Endothelial cell (in vitro differentiated cells): ENCODE results near the gene SERPINE1. TPM values are rescaled to one million over a fixed set of nuclear protein-coding genes. Genes with fewer than 3 reads are reported as not detected.

Experiments
- DNase-seq: peaks from one replicate; pipeline ENCODE4 v3.0.0; 2021; ENCODE audit warnings: low spot score
- H3K27ac Mint-ChIP-seq: one replicate; pipeline ENCODE4 v1.8.0; 2021; ENCODE audit warnings: mixed read lengths, inconsistent platforms; ENCODE audit not compliant: unreplicated experiment
- H3K27me3 Mint-ChIP-seq: one replicate; pipeline ENCODE4 v1.8.0; 2021; ENCODE audit warnings: mild to moderate bottlenecking, moderate library complexity, mixed read lengths, inconsistent platforms; ENCODE audit not compliant: unreplicated experiment
- H3K36me3 Mint-ChIP-seq: one replicate; pipeline ENCODE4 v1.8.0; 2021; ENCODE audit warnings: mild to moderate bottlenecking, low read depth, mixed read lengths, inconsistent platforms; ENCODE audit not compliant: unreplicated experiment
- H3K4me1 Mint-ChIP-seq: one replicate; pipeline ENCODE4 v1.8.0; 2021; ENCODE audit warnings: mild to moderate bottlenecking, mixed read lengths, inconsistent platforms; ENCODE audit not compliant: unreplicated experiment
- H3K4me3 Mint-ChIP-seq: one replicate; pipeline ENCODE4 v1.8.0; 2021; ENCODE audit warnings: mild to moderate bottlenecking, mixed read lengths, inconsistent platforms; ENCODE audit not compliant: unreplicated experiment
- H3K9me3 Mint-ChIP-seq: one replicate; pipeline ENCODE4 v1.8.0; 2021; ENCODE audit warnings: mixed read lengths, inconsistent platforms; ENCODE audit not compliant: unreplicated experiment
- total RNA-seq: library from RNA; stranded (reverse); fragmentation: NEBNext Ultra II Directional; extraction: Animal tissue kit (Norgen Biotek cat#: 25700); gene quantifications from one replicate; pipeline ENCODE4 v1.2.1, GENCODE V29; 2021; ENCODE audit not compliant: unreplicated experiment
- TF ChIP-seq, protein P1 (sequence below): fragments of 200-600 bp; sonication (generic); IDR thresholded peaks from one replicate; pipeline ENCODE4 v1.5.0; 2021; ENCODE audit warnings: antibody characterized with exemption; ENCODE audit not compliant: unreplicated experiment

The SERPINE1 gene
- total RNA-seq, 1 donor from 2014 or later, result 0.80 TPM

DNA sequence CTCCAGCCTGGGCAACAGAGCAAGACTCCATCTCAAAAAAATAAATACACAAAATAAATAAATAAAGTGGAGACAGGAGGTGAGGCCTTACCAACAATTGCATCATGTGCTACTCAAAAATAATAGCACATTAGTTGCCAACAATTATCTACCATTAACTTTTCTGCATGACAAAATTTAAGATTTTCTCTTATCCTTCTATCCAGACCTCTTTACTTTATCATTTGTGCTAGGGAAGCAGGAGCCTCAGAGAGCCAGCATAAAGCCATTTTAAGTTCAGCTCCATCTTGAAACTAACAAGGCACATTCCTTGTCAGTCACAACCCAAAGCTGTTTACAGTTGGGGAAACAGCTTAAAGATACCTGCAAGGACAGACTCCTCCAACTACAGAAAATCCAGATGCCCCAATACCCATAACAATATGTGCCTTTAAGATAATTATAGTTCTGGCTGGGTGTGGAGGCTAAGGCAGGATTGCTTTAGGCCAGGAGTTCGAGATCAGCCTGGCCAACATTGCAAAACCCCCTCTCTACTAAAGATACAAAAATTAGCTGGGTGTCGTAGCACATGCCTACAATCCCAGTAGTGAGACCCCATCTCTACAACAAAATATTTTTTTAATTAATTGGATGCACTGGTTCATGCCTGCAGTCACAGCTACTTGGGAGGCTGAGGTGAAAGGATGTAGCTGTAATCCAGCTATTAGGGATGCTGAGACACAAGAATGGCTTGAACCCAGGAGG is 25.2 kb downstream of the SERPINE1 start:
- peaks cover 13% of the 10 kb centered on the region for H3K27me3 Mint-ChIP-seq

DNA sequence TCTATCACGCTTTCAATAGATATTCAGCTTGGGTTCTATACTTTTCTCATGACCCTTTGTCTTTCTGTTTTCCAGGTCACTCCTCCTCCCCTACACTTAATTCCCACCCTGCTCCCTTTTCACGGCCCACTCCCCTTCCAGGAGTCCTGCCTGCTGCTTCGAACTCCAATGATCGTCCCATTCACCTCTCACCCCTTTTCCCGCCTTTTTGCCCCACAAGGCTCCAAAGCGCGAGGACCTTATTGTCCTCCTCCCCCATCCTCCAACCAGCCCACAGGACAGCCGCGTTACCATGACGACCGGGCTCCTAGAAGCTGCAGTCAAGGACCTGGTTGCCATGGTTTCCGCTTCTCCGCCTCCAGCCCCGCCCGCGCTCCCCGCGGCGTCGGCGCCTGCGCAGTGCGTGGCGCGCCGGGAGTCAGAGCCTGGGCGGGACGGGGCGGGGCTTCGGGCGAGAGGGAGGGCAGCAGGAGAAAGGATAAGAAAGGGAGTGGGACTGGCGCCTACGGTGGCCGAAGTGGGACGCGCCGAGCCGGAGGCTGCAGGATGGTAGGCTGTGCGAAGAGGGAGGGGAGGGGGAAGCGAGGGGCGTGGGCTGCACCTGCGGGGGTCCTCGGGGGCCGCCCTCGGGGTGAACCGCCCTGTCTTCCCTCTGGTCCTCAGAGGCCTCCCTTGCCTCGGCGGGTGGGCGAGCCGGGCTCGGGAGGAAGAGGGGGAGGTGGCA is 27.2 kb downstream of the SERPINE1 start, which contains the start of gene AP1S1:
Gene AP1S1, plus strand, starts transcription at position 508 of the 724 bp plus-strand sequence. Its CDS starts 39 bp downstream, at position 547.
- H3K27ac Mint-ChIP-seq, result peak within 1 kb of the TSS; percentile 74

More for the DNA sequence above, 25.2 kb downstream of the SERPINE1 start:
- Mint-ChIP-seq H3K4me1 (peaks cover 6% of the 10 kb centered on the region), H3K9me3 (no peaks in the 10 kb centered on the region), H3K27ac (no peak overlapping the region), H3K36me3 (peaks cover 6% of the 10 kb centered on the region), H3K4me3 (no peak overlapping the region)
- DNase-seq, result no peak
- TF ChIP-seq, protein P1, sequence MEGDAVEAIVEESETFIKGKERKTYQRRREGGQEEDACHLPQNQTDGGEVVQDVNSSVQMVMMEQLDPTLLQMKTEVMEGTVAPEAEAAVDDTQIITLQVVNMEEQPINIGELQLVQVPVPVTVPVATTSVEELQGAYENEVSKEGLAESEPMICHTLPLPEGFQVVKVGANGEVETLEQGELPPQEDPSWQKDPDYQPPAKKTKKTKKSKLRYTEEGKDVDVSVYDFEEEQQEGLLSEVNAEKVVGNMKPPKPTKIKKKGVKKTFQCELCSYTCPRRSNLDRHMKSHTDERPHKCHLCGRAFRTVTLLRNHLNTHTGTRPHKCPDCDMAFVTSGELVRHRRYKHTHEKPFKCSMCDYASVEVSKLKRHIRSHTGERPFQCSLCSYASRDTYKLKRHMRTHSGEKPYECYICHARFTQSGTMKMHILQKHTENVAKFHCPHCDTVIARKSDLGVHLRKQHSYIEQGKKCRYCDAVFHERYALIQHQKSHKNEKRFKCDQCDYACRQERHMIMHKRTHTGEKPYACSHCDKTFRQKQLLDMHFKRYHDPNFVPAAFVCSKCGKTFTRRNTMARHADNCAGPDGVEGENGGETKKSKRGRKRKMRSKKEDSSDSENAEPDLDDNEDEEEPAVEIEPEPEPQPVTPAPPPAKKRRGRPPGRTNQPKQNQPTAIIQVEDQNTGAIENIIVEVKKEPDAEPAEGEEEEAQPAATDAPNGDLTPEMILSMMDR, result no peak

DNA sequence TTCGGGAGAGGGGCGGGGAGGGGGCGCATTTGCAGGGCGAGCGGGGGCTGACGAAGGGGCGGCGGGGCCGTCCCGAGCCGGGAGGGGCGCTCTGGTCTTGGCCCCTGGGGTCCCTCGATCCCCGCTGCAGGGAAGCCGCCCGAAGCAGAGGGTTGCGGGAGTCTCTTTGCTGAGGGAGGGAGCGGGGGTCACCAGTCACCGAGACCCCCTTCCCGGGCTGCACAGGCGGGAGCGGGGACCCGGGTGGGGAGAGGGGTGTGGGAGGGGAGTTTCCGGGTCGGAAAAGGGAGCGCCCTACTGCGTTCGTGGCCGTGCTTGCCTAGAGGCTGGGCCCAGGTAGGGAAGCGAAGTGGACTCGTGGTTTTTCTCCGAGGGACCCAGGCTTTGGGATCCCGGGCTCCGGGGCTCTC is 27.8 kb downstream of the SERPINE1 start:
- Mint-ChIP-seq H3K4me3 (peak overlapping the region; percentile 79), H3K27me3 (peaks cover 12% of the 10 kb centered on the region), H3K4me1 (peaks cover 6% of the 10 kb centered on the region), H3K9me3 (no peaks in the 10 kb centered on the region), H3K27ac (no peak overlapping the region), H3K36me3 (peaks cover 14% of the 10 kb centered on the region)
- TF ChIP-seq, protein P1, result no peak
- no peak for DNase-seq

More for the DNA sequence above, 27.2 kb downstream of the SERPINE1 start, which contains the start of gene AP1S1:
- H3K27me3 Mint-ChIP-seq, result peaks cover 12% of the 10 kb centered on the region
- H3K9me3 Mint-ChIP-seq, result no peaks in the 10 kb centered on the region
- H3K36me3 Mint-ChIP-seq, result peaks cover 11% of the 10 kb centered on the region
- DNase-seq, result peak; percentile 97
- peak within 1 kb of the TSS; percentile 90 for H3K4me3 Mint-ChIP-seq
- peaks cover 6% of the 10 kb centered on the region for H3K4me1 Mint-ChIP-seq
- TF ChIP-seq, protein P1, result no peak

DNA sequence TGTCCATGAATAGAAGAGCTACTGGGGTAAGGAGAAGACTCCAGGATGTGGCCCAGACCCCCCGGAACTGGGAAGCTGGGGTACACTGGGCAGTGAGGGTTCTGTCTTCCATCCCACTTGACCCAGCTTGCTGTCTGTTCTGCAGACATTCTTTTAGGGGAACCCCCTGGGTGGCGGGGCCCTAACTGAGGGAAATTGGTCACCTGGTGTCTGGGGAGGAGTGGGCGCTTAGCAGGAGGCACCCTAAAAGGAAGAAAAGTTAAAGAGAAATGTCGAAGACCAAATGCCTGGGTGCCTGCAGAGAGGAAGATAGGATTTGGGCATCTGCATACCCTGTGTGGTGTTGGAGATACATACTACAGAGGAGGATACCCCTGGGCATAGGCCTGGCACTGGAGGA is 28.4 kb downstream of the SERPINE1 start:
- H3K36me3 Mint-ChIP-seq, result peaks cover 14% of the 10 kb centered on the region
- peaks cover 13% of the 10 kb centered on the region for H3K27me3 Mint-ChIP-seq
- H3K27ac Mint-ChIP-seq, result no peak overlapping the region
- H3K4me3 Mint-ChIP-seq, result peak overlapping the region; percentile 79
- no peak for DNase-seq
- peaks cover 6% of the 10 kb centered on the region for H3K4me1 Mint-ChIP-seq
- H3K9me3 Mint-ChIP-seq, result no peaks in the 10 kb centered on the region
- TF ChIP-seq, protein P1, result no peak
